ENCODE measurements around the gene TMA7B. TPM values are rescaled to one million over a fixed set of nuclear protein-coding genes. Genes with fewer than 3 reads are reported as not detected.

TMA7B gene
- total RNA-seq, 1 donor from 2014 or later, result 1.0 TPM

- Mint-ChIP-seq H3K27me3 (ENCODE audit: unreplicated experiment) (peaks cover 3% of the 10 kb centered on the region), H3K4me3 (ENCODE audit: unreplicated experiment) (no peak overlapping the region), H3K9me3 (ENCODE audit: unreplicated experiment) (no peaks in the 10 kb centered on the region), H3K4me1 (ENCODE audit: unreplicated experiment) (peaks cover 47% of the 10 kb centered on the region), H3K36me3 (ENCODE audit: low read depth, unreplicated experiment) (peaks cover under 1% of the 10 kb centered on the region), H3K27ac (ENCODE audit: unreplicated experiment) (no peak overlapping the region)
- no peak for DNase-seq (ENCODE audit: low spot score)
- no peak for TF ChIP-seq CTCF (IDR thresholded peaks at IDR 0.05; ENCODE audit: unreplicated experiment)
Observed at GRCh38 chr22:40001106-40001505, 40.9 kb downstream of the TMA7B start.

GRCh38 chr22:40001800-40002577, 41.8 kb downstream of the TMA7B start:
- no peak overlapping the region for H3K27ac Mint-ChIP-seq (ENCODE audit: unreplicated experiment)
- H3K4me3 Mint-ChIP-seq (ENCODE audit: unreplicated experiment), result no peak overlapping the region

GRCh38 chr22:40002935-40003715, 42.9 kb downstream of the TMA7B start:
- Mint-ChIP-seq H3K9me3 (ENCODE audit: unreplicated experiment) (no peaks in the 10 kb centered on the region), H3K4me3 (ENCODE audit: unreplicated experiment) (no peak overlapping the region), H3K27ac (ENCODE audit: unreplicated experiment) (no peak overlapping the region), H3K4me1 (ENCODE audit: unreplicated experiment) (peaks cover 35% of the 10 kb centered on the region), H3K27me3 (ENCODE audit: unreplicated experiment) (peaks cover 7% of the 10 kb centered on the region), H3K36me3 (ENCODE audit: low read depth, unreplicated experiment) (peaks cover 5% of the 10 kb centered on the region)
- no peak for TF ChIP-seq CTCF (IDR thresholded peaks at IDR 0.05; ENCODE audit: unreplicated experiment)
- DNase-seq (ENCODE audit: low spot score), result no peak

More at GRCh38 chr22:40001800-40002577, 41.8 kb downstream of the TMA7B start:
- DNase-seq (ENCODE audit: low spot score), result no peak
- Mint-ChIP-seq H3K4me1 (ENCODE audit: unreplicated experiment) (peaks cover 42% of the 10 kb centered on the region), H3K27me3 (ENCODE audit: unreplicated experiment) (peaks cover 7% of the 10 kb centered on the region), H3K36me3 (ENCODE audit: low read depth, unreplicated experiment) (peaks cover 5% of the 10 kb centered on the region), H3K9me3 (ENCODE audit: unreplicated experiment) (no peaks in the 10 kb centered on the region)
- no peak for TF ChIP-seq CTCF (IDR thresholded peaks at IDR 0.05; ENCODE audit: unreplicated experiment)

- no peak for DNase-seq (ENCODE audit: low spot score)
- Mint-ChIP-seq H3K36me3 (ENCODE audit: low read depth, unreplicated experiment) (peaks cover 5% of the 10 kb centered on the region), H3K4me3 (ENCODE audit: unreplicated experiment) (no peak overlapping the region), H3K27me3 (ENCODE audit: unreplicated experiment) (peaks cover 9% of the 10 kb centered on the region), H3K27ac (ENCODE audit: unreplicated experiment) (no peak overlapping the region), H3K4me1 (ENCODE audit: unreplicated experiment) (peaks cover 31% of the 10 kb centered on the region), H3K9me3 (ENCODE audit: unreplicated experiment) (no peaks in the 10 kb centered on the region)
- TF ChIP-seq CTCF (IDR thresholded peaks at IDR 0.05; ENCODE audit: unreplicated experiment), result no peak
Observed at GRCh38 chr22:40004836-40005235, 44.6 kb downstream of the TMA7B start.

GRCh38 chr22:40006641-40007040, 46.4 kb downstream of the TMA7B start:
- Mint-ChIP-seq H3K9me3 (ENCODE audit: unreplicated experiment) (no peaks in the 10 kb centered on the region), H3K36me3 (ENCODE audit: low read depth, unreplicated experiment) (peaks cover 5% of the 10 kb centered on the region), H3K4me1 (ENCODE audit: unreplicated experiment) (peaks cover 24% of the 10 kb centered on the region), H3K27ac (ENCODE audit: unreplicated experiment) (no peak overlapping the region), H3K4me3 (ENCODE audit: unreplicated experiment) (no peak overlapping the region), H3K27me3 (ENCODE audit: unreplicated experiment) (peaks cover 9% of the 10 kb centered on the region)
- no peak for TF ChIP-seq CTCF (IDR thresholded peaks at IDR 0.05; ENCODE audit: unreplicated experiment)
- DNase-seq (ENCODE audit: low spot score), result no peak

All from endothelial cell (in vitro differentiated cells).